Duodenal mucosa (tissue), 2 donors: ENCODE measurements around the gene NCOA5.

Source experiments
- H3K27ac ChIP-seq: one replicate; pipeline ENCODE4 v1.7.0; 2013; ENCODE audit warnings: low read depth, low read length
- H3K27me3 ChIP-seq, 2 donors: one replicate each; pipeline ENCODE4 v1.7.0; 2013; ENCODE audit warnings: low read length in 2 of 2, control low read depth in 1 of 2; ENCODE audit not compliant: insufficient read depth in 2 of 2, control insufficient read depth in 1 of 2
- H3K36me3 ChIP-seq, 2 donors: one replicate each; pipeline ENCODE4 v1.7.0; 2013; ENCODE audit warnings: low read length in 2 of 2, control low read depth in 1 of 2; ENCODE audit not compliant: insufficient read depth in 2 of 2, control insufficient read depth in 1 of 2
- H3K4me1 ChIP-seq, 2 donors: one replicate each; pipeline ENCODE4 v1.7.0; 2013; ENCODE audit warnings: low read length in 2 of 2, control low read depth in 1 of 2; ENCODE audit not compliant: insufficient read depth in 2 of 2, control insufficient read depth in 1 of 2
- H3K4me3 ChIP-seq, 2 donors: one replicate each; pipeline ENCODE4 v1.7.0; 2013; ENCODE audit warnings: low read length in 2 of 2, low read depth in 1 of 2
- H3K9ac ChIP-seq, 2 donors: one replicate each; pipeline ENCODE4 v1.7.0; 2013; ENCODE audit warnings: low read length in 2 of 2, low read depth in 1 of 2
- H3K9me3 ChIP-seq, 2 donors: one replicate each; pipeline ENCODE4 v1.7.0; 2013; ENCODE audit warnings: low read length in 2 of 2, control low read depth in 1 of 2; ENCODE audit not compliant: control insufficient read depth in 1 of 2

Gene NCOA5

GRCh38 chr20:46120136-46120535 lies 30.4 kb upstream of the NCOA5 start:
- no peak overlapping the region for H3K27ac ChIP-seq
- H3K36me3 ChIP-seq, result peaks cover 6 to 17% of the 10 kb centered on the region in 2 donors
- peaks cover 9 to 13% of the 10 kb centered on the region in 2 donors for H3K4me1 ChIP-seq
- H3K9ac ChIP-seq, result no peak overlapping the region
- H3K9me3 ChIP-seq, result no peaks in the 10 kb centered on the region
- H3K27me3 ChIP-seq, result peaks cover 0 to 6% of the 10 kb centered on the region in 2 donors
- no peak overlapping the region for H3K4me3 ChIP-seq

DNA sequence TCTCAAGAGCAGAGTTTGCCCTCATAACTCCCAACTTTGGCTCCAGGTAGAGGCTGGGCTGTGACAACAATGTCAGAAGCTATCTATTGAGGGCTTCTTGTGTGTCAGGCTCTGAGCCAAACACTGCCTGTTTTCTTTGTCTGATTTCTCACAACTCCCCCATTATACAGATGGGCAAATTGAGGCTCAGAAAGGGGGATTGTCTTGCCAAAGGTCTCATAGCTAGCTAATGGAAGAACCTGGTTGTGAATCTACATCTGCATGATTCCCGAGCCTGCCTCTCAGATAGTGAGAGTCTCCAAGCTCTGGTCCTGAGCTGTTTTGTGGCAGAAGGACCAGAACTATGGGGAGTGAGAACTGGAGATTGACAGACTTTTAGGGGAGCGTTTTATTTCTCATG lies 29.8 kb upstream of the NCOA5 start:
- Histone ChIP-seq H3K4me3 (peak overlapping the region in 1 of 2 donors; percentile 82), H3K9ac (no peak overlapping the region), H3K27ac (no peak overlapping the region)

DNA sequence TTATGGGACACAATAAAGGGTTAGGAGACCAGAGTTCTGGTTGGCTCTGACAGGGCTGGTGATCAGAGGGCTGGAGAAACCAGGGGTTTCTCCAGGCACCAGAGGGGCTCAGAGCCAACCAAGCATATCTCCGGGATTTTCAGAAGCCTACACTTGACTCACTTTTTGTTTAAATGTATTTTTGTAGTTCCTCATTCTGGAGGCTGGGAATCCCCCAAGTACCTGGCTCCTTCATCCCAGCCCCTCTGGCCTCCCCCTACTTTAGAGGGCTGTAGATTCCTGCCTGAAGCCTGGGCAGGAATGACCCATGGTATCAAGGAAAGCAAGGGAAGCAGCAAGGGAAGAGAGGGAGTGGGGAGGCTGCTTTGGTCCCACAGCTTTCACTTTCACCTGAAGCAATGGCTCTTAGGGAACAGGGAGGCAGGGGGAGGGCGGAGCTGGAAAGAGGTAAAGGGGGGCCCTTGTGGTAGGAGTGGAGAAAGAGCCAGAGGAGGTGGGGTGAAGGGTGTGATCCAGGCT lies 29.3 kb upstream of the NCOA5 start:
- Histone ChIP-seq H3K4me3 (peak overlapping the region; percentile 69 to 82), H3K9ac (peak overlapping the region in 1 of 2 donors; percentile 45)

More for the DNA sequence above, 29.8 kb upstream of the NCOA5 start:
- H3K36me3 ChIP-seq, result peaks cover 6 to 17% of the 10 kb centered on the region in 2 donors
- peaks cover 9 to 13% of the 10 kb centered on the region in 2 donors for H3K4me1 ChIP-seq
- no peaks in the 10 kb centered on the region for H3K9me3 ChIP-seq
- H3K27me3 ChIP-seq, result peaks cover 0 to 6% of the 10 kb centered on the region in 2 donors

GRCh38 chr20:46118481-46119020 lies 28.8 kb upstream of the NCOA5 start:
- peak overlapping the region; percentile 69 to 82 for H3K4me3 ChIP-seq
- peaks cover 5 to 17% of the 10 kb centered on the region in 2 donors for H3K36me3 ChIP-seq
- H3K4me1 ChIP-seq, result peaks cover 9 to 13% of the 10 kb centered on the region in 2 donors
- no peak overlapping the region for H3K27ac ChIP-seq
- H3K9ac ChIP-seq, result peak overlapping the region; percentile 45 to 57
- no peaks in the 10 kb centered on the region for H3K9me3 ChIP-seq
- H3K27me3 ChIP-seq, result peaks cover 3 to 6% of the 10 kb centered on the region in 2 donors

More for the DNA sequence above, 29.3 kb upstream of the NCOA5 start:
- Histone ChIP-seq H3K9me3 (no peaks in the 10 kb centered on the region), H3K36me3 (peaks cover 6 to 17% of the 10 kb centered on the region in 2 donors), H3K4me1 (peaks cover 9 to 13% of the 10 kb centered on the region in 2 donors), H3K27me3 (peaks cover 3 to 6% of the 10 kb centered on the region in 2 donors), H3K27ac (no peak overlapping the region)

DNA sequence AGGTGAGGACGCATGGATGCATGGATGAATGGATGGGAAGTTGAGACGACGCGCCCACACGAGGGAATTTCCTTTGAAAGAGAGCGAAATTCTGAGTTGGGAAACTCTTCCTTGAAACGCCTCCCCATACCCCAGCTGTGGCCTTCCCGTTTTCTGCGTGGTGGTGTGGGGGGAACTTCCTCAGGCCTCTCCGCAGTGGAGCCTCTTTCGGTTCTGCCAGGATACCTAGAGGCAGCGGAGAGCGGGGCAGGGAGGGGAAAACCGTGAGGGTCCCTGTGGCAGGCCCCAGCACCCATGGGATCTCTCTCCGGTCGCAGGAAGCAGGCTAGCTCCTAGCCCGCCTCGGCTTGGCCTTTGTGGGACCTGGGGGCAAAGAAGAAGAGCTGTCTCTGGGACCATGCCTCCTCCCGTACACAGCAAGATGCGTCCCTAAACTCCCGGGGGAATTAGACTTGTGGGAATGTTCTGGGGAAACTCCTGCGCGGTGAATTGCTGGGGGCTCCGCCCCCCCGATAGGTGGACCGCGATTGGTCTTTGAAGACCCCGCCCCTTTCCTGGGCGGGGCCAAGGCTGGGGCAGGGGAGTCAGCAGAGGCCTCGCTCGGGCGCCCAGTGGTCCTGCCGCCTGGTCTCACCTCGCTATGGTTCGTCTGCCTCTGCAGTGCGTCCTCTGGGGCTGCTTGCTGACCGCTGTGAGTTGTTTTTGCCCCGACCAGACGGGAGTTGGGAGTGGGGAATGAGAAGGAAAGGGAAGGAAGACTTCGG lies 28.1 kb upstream of the NCOA5 start, which contains the start of gene CD40:
Gene CD40, plus strand, starts transcription at position 611 of the 764 bp plus-strand sequence. Its CDS starts 30 bp downstream, at position 641.
- Histone ChIP-seq H3K4me1 (peaks cover 9 to 13% of the 10 kb centered on the region in 2 donors), H3K27me3 (peaks cover 3 to 6% of the 10 kb centered on the region in 2 donors), H3K4me3 (peak within 1 kb of the TSS; percentile 69 to 82), H3K36me3 (peaks cover 0 to 10% of the 10 kb centered on the region in 2 donors), H3K27ac (peak within 1 kb of the TSS; percentile 21), H3K9me3 (no peaks in the 10 kb centered on the region), H3K9ac (peak within 1 kb of the TSS; percentile 45 to 70)

- Histone ChIP-seq H3K9me3 (no peaks in the 10 kb centered on the region), H3K4me1 (peaks cover 5 to 19% of the 10 kb centered on the region in 2 donors), H3K27ac (no peak overlapping the region), H3K4me3 (no peak overlapping the region), H3K9ac (no peak overlapping the region), H3K36me3 (no peaks in the 10 kb centered on the region), H3K27me3 (peaks cover 7 to 9% of the 10 kb centered on the region in 2 donors)
Measured at GRCh38 chr20:46114449-46114848, 24.7 kb upstream of the NCOA5 start.

GRCh38 chr20:46113113-46113470 lies 23.3 kb upstream of the NCOA5 start:
- H3K9ac ChIP-seq, result no peak overlapping the region
- no peaks in the 10 kb centered on the region for H3K36me3 ChIP-seq
- no peak overlapping the region for H3K27ac ChIP-seq
- H3K4me1 ChIP-seq, result peaks cover 4 to 13% of the 10 kb centered on the region in 2 donors
- no peak overlapping the region for H3K4me3 ChIP-seq
- H3K27me3 ChIP-seq, result peaks cover 9 to 12% of the 10 kb centered on the region in 2 donors
- H3K9me3 ChIP-seq, result no peaks in the 10 kb centered on the region

- Histone ChIP-seq H3K4me3 (no peak overlapping the region), H3K4me1 (peaks cover 4 to 10% of the 10 kb centered on the region in 2 donors), H3K36me3 (no peaks in the 10 kb centered on the region), H3K27me3 (peaks cover 9 to 12% of the 10 kb centered on the region in 2 donors), H3K27ac (no peak overlapping the region), H3K9ac (no peak overlapping the region), H3K9me3 (no peaks in the 10 kb centered on the region)
Measured at GRCh38 chr20:46112430-46113112, 22.8 kb upstream of the NCOA5 start.

DNA sequence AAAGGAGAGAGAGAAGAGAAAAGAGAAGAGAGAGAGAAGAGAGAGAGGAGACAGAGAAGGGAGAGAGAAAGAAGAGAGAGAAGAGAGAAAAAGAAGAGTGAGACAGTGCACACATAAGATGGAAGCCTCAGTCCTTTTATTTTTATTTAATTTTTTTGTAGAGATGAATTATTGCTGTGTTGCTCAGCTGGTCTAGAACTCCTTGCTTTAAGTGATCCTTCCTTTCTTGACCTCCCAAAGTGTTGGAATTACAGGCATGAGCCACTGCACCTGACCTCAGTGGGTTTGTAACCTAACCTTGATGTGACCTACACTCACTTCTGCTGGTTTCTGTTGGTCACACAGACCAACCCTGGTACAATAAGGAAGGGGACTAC lies 22.1 kb upstream of the NCOA5 start:
- H3K4me3 ChIP-seq, result no peak overlapping the region
- H3K27ac ChIP-seq, result no peak overlapping the region
- no peaks in the 10 kb centered on the region for H3K9me3 ChIP-seq
- peaks cover 9 to 12% of the 10 kb centered on the region in 2 donors for H3K27me3 ChIP-seq
- H3K36me3 ChIP-seq, result no peaks in the 10 kb centered on the region
- peaks cover 4 to 9% of the 10 kb centered on the region in 2 donors for H3K4me1 ChIP-seq
- H3K9ac ChIP-seq, result no peak overlapping the region
